IMR-90 (cell line): Measurements from ENCODE around the gene BAIAP2L1. TPM values are rescaled to one million over a fixed set of nuclear protein-coding genes. Genes with fewer than 3 reads are reported as not detected.

ENCODE experiments used
- ATAC-seq: fragments of 200-7000 bp; cut with Tn5 transposase; 2 replicates; pipeline ENCODE4 v1.9.1; 2020; ENCODE audit warnings: low read depth, mild to moderate bottlenecking, moderate library complexity
- BruUV-seq: library from RNA; stranded (reverse); fragments of 400-500 nt; replicated peaks from 2 replicates; lab custom pipeline; 2021; lab: Mats Ljungman, UMichigan
- CTCF ChIA-PET: fragments of 300-600 bp; formaldehyde crosslinking; extraction: SDS; loops from one replicate; lab custom pipeline; 2021; ENCODE audit warnings: antibody characterized with exemption; lab: Yijun Ruan, JAX
- POLR2A ChIA-PET: fragments of 300-600 bp; sonication (Branson Sonifier 250); formaldehyde crosslinking; loops from one replicate; lab custom pipeline; 2022; ENCODE audit warnings: antibody characterized with exemption; ENCODE audit not compliant: unreplicated experiment; lab: Charles Lee
- DNase-seq: peaks from one replicate; pipeline ENCODE4 v3.0.0; 2013
- H2AFZ ChIP-seq: replicated peaks from 2 replicates; pipeline ENCODE3; 2013; ENCODE audit warnings: low read length, mild to moderate bottlenecking; ENCODE audit not compliant: poor library complexity
- H2AK5ac ChIP-seq: 2 replicates; pipeline ENCODE4 v1.6.1; 2013; ENCODE audit warnings: low read depth, low read length, inconsistent platforms
- H2AK9ac ChIP-seq: replicated peaks from 2 replicates; pipeline ENCODE3; 2013; ENCODE audit warnings: mild to moderate bottlenecking, low read depth, low read length, moderate library complexity; ENCODE audit not compliant: poor library complexity
- H2BK120ac ChIP-seq: 2 replicates; pipeline ENCODE4 v1.6.1; 2013; ENCODE audit warnings: low read depth, low read length, inconsistent platforms
- H2BK15ac ChIP-seq: 3 replicates; pipeline ENCODE4 v1.6.1; 2013; ENCODE audit warnings: low read depth, low read length, inconsistent platforms
- H2BK20ac ChIP-seq: 2 replicates; pipeline ENCODE4 v1.6.1; 2013; ENCODE audit warnings: low read depth, mild to moderate bottlenecking, inconsistent platforms, low read length, moderate library complexity
- H2BK5ac ChIP-seq: 2 replicates; pipeline ENCODE4 v1.6.1; 2013; ENCODE audit warnings: mild to moderate bottlenecking, low read depth, low read length, inconsistent platforms; ENCODE audit not compliant: poor library complexity, severe bottlenecking
- H3K14ac ChIP-seq: replicated peaks from 2 replicates; pipeline ENCODE4 v1.6.1; 2013; ENCODE audit warnings: low read depth, low read length, inconsistent platforms
- H3K18ac ChIP-seq: 2 replicates; pipeline ENCODE4 v1.6.1; 2013; ENCODE audit warnings: low read depth, low read length, control low read depth
- H3K23ac ChIP-seq: 2 replicates; pipeline ENCODE4 v1.6.1; 2013; ENCODE audit warnings: low read depth, low read length, inconsistent platforms
- H3K27ac ChIP-seq: 2 replicates; pipeline ENCODE4 v1.5.1; 2013; ENCODE audit warnings: mild to moderate bottlenecking, control low read depth, low read length; ENCODE audit not compliant: insufficient read depth
- H3K27me3 ChIP-seq: 2 replicates; pipeline ENCODE4 v1.6.1; 2013; ENCODE audit warnings: low read length; ENCODE audit not compliant: control insufficient read depth, insufficient read depth
- H3K36me3 ChIP-seq: 2 replicates; pipeline ENCODE4 v1.6.1; 2013; ENCODE audit warnings: low read length, mixed read lengths; ENCODE audit not compliant: control insufficient read depth, insufficient read depth
- H3K4ac ChIP-seq: 2 replicates; pipeline ENCODE4 v1.6.1; 2013; ENCODE audit warnings: low read depth, low read length, inconsistent platforms
- H3K4me1 ChIP-seq: 2 replicates; pipeline ENCODE4 v1.6.1; 2013; ENCODE audit warnings: low read length, mixed read lengths; ENCODE audit not compliant: control insufficient read depth, insufficient read depth
- H3K4me2 ChIP-seq: 2 replicates; pipeline ENCODE4 v1.6.1; 2013; ENCODE audit warnings: low read depth, mild to moderate bottlenecking, control low read depth, low read length, moderate library complexity
- H3K4me3 ChIP-seq: 2 replicates; pipeline ENCODE4 v1.5.1; 2013; ENCODE audit warnings: low read depth, mild to moderate bottlenecking, control low read depth, low read length, moderate library complexity; ENCODE audit not compliant: insufficient read depth
- H3K56ac ChIP-seq: 2 replicates; pipeline ENCODE4 v1.6.1; 2013; ENCODE audit warnings: low read length, inconsistent platforms; ENCODE audit not compliant: insufficient read depth; ENCODE audit errors: extremely low read depth
- H3K79me1 ChIP-seq, 2 experiments: 2 replicates each; pipeline ENCODE4 v1.6.1; 2013; ENCODE audit warnings: low read length in 2 of 2, inconsistent platforms in 1 of 2, low read depth in 1 of 2
- H3K9ac ChIP-seq: 2 replicates; pipeline ENCODE4 v1.6.1; 2013; ENCODE audit warnings: low read depth, low read length, control low read depth
- H3K9me1 ChIP-seq: 2 replicates; pipeline ENCODE4 v1.6.1; 2013; ENCODE audit warnings: low read length, inconsistent platforms; ENCODE audit not compliant: insufficient read depth
- H3K9me3 ChIP-seq: 2 replicates; pipeline ENCODE4 v1.6.1; 2013; ENCODE audit warnings: low read length; ENCODE audit not compliant: control insufficient read depth, insufficient read depth
- H4K20me1 ChIP-seq: 2 replicates; pipeline ENCODE4 v1.6.1; 2013; ENCODE audit warnings: low read length, inconsistent platforms; ENCODE audit not compliant: insufficient read depth
- H4K5ac ChIP-seq: 2 replicates; pipeline ENCODE4 v1.6.1; 2013; ENCODE audit warnings: mild to moderate bottlenecking, low read depth, low read length, control low read depth
- H4K8ac ChIP-seq, 2 experiments: 2 replicates each; pipeline ENCODE4 v1.6.1; 2013; ENCODE audit warnings: low read depth in 2 of 2, low read length in 2 of 2, control low read depth in 1 of 2, inconsistent platforms in 1 of 2
- H4K91ac ChIP-seq: 2 replicates; pipeline ENCODE4 v1.6.1; 2013; ENCODE audit warnings: low read depth, low read length, inconsistent platforms; ENCODE audit not compliant: insufficient read depth
- BHLHE40 ChIP-seq: fragments of 150-350 bp; IDR thresholded peaks from 2 replicates; pipeline ENCODE4 v1.6.1; 2016; ENCODE audit warnings: mild to moderate bottlenecking, low read depth, low read length
- MXI1 ChIP-seq: IDR thresholded peaks from 2 replicates; pipeline ENCODE4 v1.6.1; 2012; ENCODE audit warnings: low read depth, mild to moderate bottlenecking, low read length, moderate library complexity, borderline replicate concordance
- WGBS, 2 experiments: methylation state at CpG; one replicate each; pipeline versions ENCODE4 v1.1.5 to v1.1.7; 2013; ENCODE audit warnings: missing lambda C conversion rate in 2 of 2; ENCODE audit not compliant: insufficient read length in 1 of 2; ENCODE audit errors: extremely low coverage in 2 of 2; 5-methylcytosine and 5-hydroxymethylcytosine counted together
- dilution Hi-C: fragments of 300-500 bp; cut with HindIII; formaldehyde crosslinking; loops from one replicate; pipeline ENCODE4 v1.14.3; 2018; ENCODE audit warnings: low sequenced_read_pairs; ENCODE audit not compliant: unreplicated experiment
- in situ Hi-C: fragments of 300-500 bp; cut with MboI; formaldehyde crosslinking; loops from 3 replicates; pipeline ENCODE4 v1.14.3; 2019; ENCODE audit warnings: low sequenced_read_pairs, inconsistent platforms, mixed read lengths
- intact Hi-C: fragments of 100-400 bp; cut with micrococcal nuclease; formaldehyde crosslinking; loops from 2 replicates; pipeline ENCODE4 v1.10.0; 2022
- polyA plus RNA-seq, 3 experiments: library from polyadenylated mRNA; depleted of rRNA; stranded (reverse); fragments of >200 nt; gene quantifications; 2 replicates each; pipeline ENCODE4 v1.2.3, GENCODE V29; 2012; ENCODE audit warnings: low replicate concordance in 1 of 3
- total RNA-seq: library from RNA; depleted of rRNA; stranded (reverse); fragments of >200 nt; gene quantifications from 2 replicates; pipeline ENCODE4 v1.2.3, GENCODE V29; 2012

Gene BAIAP2L1
- total and polyA plus RNA-seq, 2 of the 4 experiments (the other 2 are of a cell fraction): 2.2 to 6.0 TPM

- Histone ChIP-seq H3K79me1 (peaks cover 14 to 82% of the 10 kb centered on the region in 2 experiments; a peak in 3 of 4 replicates), H3K4me2 (no peak overlapping the region), H2BK5ac (no peak overlapping the region), H3K36me3 (peaks cover 52% of the 10 kb centered on the region), H4K8ac (no peak overlapping the region; a peak in 1 of 4 replicates), H2BK20ac (no peak overlapping the region), H3K27me3 (no peaks in the 10 kb centered on the region), H4K20me1 (peaks cover 89% of the 10 kb centered on the region), H3K4me1 (peaks cover 37% of the 10 kb centered on the region), H3K23ac (no peak overlapping the region), H3K4ac (peak overlapping the region; percentile 52), H2AK5ac (no peak overlapping the region), H2BK120ac (no peak overlapping the region), H4K91ac (no peak overlapping the region), H3K56ac (no peak overlapping the region), H3K9me3 (no peaks in the 10 kb centered on the region), H3K9me1 (peaks cover 21% of the 10 kb centered on the region), H3K14ac (no peak overlapping the region), H3K27ac (no peak overlapping the region), H2BK15ac (no peak overlapping the region), H3K18ac (no peak overlapping the region), H2AFZ (no peak overlapping the region), H4K5ac (no peak overlapping the region), H3K4me3 (no peak overlapping the region), H2AK9ac (no peak overlapping the region), H3K9ac (no peak overlapping the region)
- ATAC-seq (no peak), DNase-seq (no peak)
- ChIA-PET CTCF (no interaction called here), POLR2A (no interaction called here)
- intact Hi-C loops (no loop called here), in situ Hi-C loops (no loop called here), dilution Hi-C loops (no loop called here)
- WGBS, 2 experiments: 90% methylated on average over 3 of the region's 14 CpGs; no CpG with 5 or more reads in 1 of the 2 experiments
- no peak for TF ChIP-seq BHLHE40
- no peak for TF ChIP-seq MXI1
- no TSS peak for BruUV-seq
Observed at GRCh38 chr7:98287486-98287959, 113.4 kb downstream of the BAIAP2L1 start.
